ACHN (cell line): ENCODE data around the gene LTA.

ENCODE experiments used
- DNase-seq: peaks from one replicate; pipeline ENCODE4 v3.0.0-alpha.2; 2015
- in situ Hi-C: cut with HindIII; loops from 2 replicates; pipeline ENCODE4 v1.10.0; 2017; ENCODE audit warnings: low sequenced_read_pairs, low pct_ligation_motif_present, low pct_unique_long_range_greater_than_20kb

LTA gene

GRCh38 chr6:31560697-31561058, 11.4 kb upstream of the LTA start:
- in situ Hi-C loops = no loop called here
- no peak for DNase-seq

- in situ Hi-C loops = no loop called here
- DNase-seq = no peak
Measured at GRCh38 chr6:31567531-31568370, 4.3 kb upstream of the LTA start.

- in situ Hi-C loops = no loop called here
- no peak for DNase-seq
Measured at GRCh38 chr6:31568537-31568961, 3.5 kb upstream of the LTA start.

GRCh38 chr6:31569861-31570536, 2.1 kb upstream of the LTA start:
- in situ Hi-C loops = no loop called here
- DNase-seq = no peak

GRCh38 chr6:31573239-31574105, 1.4 kb downstream of the LTA start:
- no peak for DNase-seq
- in situ Hi-C loops = no loop called here

GRCh38 chr6:31574106-31575061, 2.3 kb downstream of the LTA start:
- in situ Hi-C loops = no loop called here

GRCh38 chr6:31575335-31575901, 3.3 kb downstream of the LTA start, which contains the start of gene TNF:
Gene TNF, plus strand, starts transcription at chr6:31575565. Its CDS starts 177 bp downstream, at chr6:31575742.
- in situ Hi-C loops = no loop called here
- DNase-seq = no peak

More at GRCh38 chr6:31574106-31575061, 2.3 kb downstream of the LTA start:
- no peak for DNase-seq

- DNase-seq = no peak
- in situ Hi-C loops = no loop called here
Measured at GRCh38 chr6:31575952-31576685, 4.0 kb downstream of the LTA start.

- DNase-seq = no peak
- in situ Hi-C loops = no loop called here
Measured at GRCh38 chr6:31576897-31577578, 4.9 kb downstream of the LTA start.

GRCh38 chr6:31577579-31577966, 5.5 kb downstream of the LTA start:
- in situ Hi-C loops = no loop called here
- no peak for DNase-seq

- no peak for DNase-seq
Measured at GRCh38 chr6:31578184-31579118, 6.4 kb downstream of the LTA start.

GRCh38 chr6:31579119-31579505, 7.0 kb downstream of the LTA start:
- in situ Hi-C loops = no loop called here
- no peak for DNase-seq

More at GRCh38 chr6:31578184-31579118, 6.4 kb downstream of the LTA start:
- in situ Hi-C loops = no loop called here

GRCh38 chr6:31579546-31580437, 7.7 kb downstream of the LTA start:
- in situ Hi-C loops = no loop called here
- no peak for DNase-seq

GRCh38 chr6:31580438-31580740, 8.3 kb downstream of the LTA start:
- DNase-seq = no peak
- in situ Hi-C loops = no loop called here
